ENCODE measurements around the gene MCRS1. TPM values are rescaled to one million over a fixed set of nuclear protein-coding genes. Genes with fewer than 3 reads are reported as not detected.

The MCRS1 gene
- total and polyA plus RNA-seq, 11 donors: 64.2 to 122 (median 87.9) TPM

- no peaks in the 10 kb centered on the region for H3K9me3 ChIP-seq
- intact Hi-C loops (cut with DNase I): no loop called here
- TF ChIP-seq POLR2A (IDR thresholded peaks at IDR 0.05) (no peak), CTCF (IDR thresholded peaks at IDR 0.05) (no peak)
- H3K27ac ChIP-seq: no peak overlapping the region
- H3K36me3 ChIP-seq: no peaks in the 10 kb centered on the region
- peaks cover 4 to 40% (median 26%) of the 10 kb centered on the region in 9 donors for H3K27me3 ChIP-seq
- no peak for DNase-seq
- H3K4me3 ChIP-seq: peak overlapping the region in 2 of 12 donors; percentile 61 to 62
- no peak for ATAC-seq
- H3K4me1 ChIP-seq: peaks cover 0 to 33% (median 13%) of the 10 kb centered on the region in 12 donors
- 17 to 25% (median 18%) methylated on average over 26 to 47 of the region's 47 CpGs for WGBS, 4 donors
These were observed 28.3 kb downstream of the MCRS1 start for GRCh38 chr12:49539406-49540228.

DNA sequence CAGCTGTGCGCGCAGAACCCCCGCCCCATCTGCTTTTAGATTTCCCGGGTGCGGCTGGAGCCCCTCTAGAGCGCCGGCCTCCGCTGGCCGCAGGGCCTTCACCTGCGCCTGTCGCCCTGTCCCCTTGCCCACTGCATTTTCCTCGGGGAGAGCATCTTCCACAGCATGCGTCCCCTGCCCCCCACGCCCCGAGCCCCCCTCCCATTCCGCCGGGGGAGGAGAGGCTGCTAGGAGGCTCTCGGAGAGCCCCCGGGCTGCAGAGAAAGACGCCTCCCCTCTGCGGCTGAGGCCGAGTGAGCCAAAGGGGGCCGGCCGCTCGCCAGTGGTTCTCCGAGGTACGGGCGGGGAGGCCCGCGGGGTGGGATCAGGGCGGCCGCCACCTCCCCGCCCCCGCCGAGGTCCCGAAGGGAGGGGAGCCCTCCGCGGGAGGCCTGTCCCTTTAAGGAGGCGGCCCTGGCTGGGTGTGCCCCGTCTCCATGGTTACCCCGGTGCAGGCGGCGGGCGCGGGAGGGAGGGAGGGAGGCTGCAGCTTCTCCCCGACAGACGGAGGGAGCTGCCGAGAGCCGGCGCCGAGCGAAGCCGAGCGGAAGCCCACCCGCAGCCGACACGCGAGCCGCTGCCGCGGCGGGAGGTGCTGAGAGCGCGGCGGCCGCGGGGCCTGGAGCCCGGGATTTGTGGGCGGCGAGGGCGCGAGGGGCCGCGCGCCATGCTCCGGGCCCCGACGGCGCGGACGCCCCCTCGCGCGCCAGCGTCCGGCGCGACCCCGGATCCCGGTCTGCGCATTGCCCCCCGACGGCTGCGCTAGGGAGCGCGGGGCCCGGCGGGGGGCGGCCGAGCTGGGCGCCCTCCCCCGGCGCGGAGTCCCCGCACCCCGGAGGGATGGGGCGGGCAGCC, 29.2 kb downstream of the MCRS1 start, which contains the start of gene KCNH3:
Gene KCNH3 (plus strand): TSS at position 521 of the 894 bp plus-strand sequence. CDS start 387 bp downstream, outside the sequence.
- H3K27me3 ChIP-seq: peaks cover 4 to 40% (median 26%) of the 10 kb centered on the region in 9 donors
- DNase-seq (peak; percentile 82 to 93 (median 85)), ATAC-seq (peak; percentile 50 to 85 (median 82))
- TF ChIP-seq CTCF (IDR thresholded peaks at IDR 0.05): no peak
- no peak for TF ChIP-seq POLR2A (IDR thresholded peaks at IDR 0.05)
- no peaks in the 10 kb centered on the region for H3K9me3 ChIP-seq
- H3K4me3 ChIP-seq: peak within 1 kb of the TSS; percentile 24 to 62 (median 56)
- intact Hi-C loops (cut with DNase I): no loop called here
- H3K27ac ChIP-seq: no peak within 1 kb of the TSS
- WGBS, 4 donors: 1 to 2% (median 1%) methylated on average over 15 to 107 of the region's 107 CpGs; no CpG with 5 or more reads in 1 of the 4 donors
- H3K36me3 ChIP-seq: no peaks in the 10 kb centered on the region
- H3K4me1 ChIP-seq: peaks cover 0 to 33% (median 13%) of the 10 kb centered on the region in 12 donors

DNA sequence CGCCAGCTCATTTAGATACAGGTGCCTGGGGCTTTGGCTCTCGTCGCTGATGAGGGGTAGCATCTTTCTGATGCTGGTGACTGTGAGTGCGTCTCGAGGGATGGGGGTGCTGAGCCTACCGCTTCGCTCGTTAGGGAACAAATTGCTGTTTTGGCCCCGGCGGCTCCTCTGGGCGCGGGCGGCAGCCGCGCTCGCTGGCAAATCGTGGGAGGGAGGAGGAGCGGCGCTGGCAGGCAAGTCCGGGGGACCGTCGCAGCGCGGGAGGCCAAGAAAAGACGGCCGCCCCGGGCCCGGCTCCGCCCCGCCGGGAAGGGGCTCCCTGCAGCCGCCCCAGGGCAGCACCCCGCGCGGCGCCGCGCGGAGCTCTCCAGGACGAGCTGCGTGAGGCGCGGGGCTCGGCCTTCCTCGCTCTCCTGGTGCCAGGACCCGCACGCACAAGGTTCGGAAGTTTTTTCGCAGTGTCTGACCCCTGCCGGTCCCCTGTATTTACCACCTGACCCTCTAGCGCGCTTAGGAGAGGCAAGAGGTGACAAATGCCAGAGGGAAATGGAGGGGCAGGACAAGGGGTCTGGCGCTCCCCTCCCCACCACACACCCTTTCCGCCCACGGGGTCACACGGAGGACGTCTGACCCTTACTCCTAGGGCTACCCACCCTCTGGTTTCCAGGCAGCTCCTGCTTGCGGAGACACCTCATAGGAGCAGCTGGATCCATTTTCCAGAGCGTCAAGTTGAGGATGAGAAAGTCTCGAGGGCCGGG, 30.0 kb downstream of the MCRS1 start:
- no peak for DNase-seq
- ATAC-seq: peak in 3 of 4 donors; percentile 7 to 18 (median 7)
- H3K27me3 ChIP-seq: peaks cover 4 to 40% (median 26%) of the 10 kb centered on the region in 9 donors
- no peaks in the 10 kb centered on the region for H3K9me3 ChIP-seq
- H3K4me3 ChIP-seq: peak overlapping the region; percentile 24 to 62 (median 56)
- TF ChIP-seq POLR2A (IDR thresholded peaks at IDR 0.05): no peak
- intact Hi-C loops (cut with DNase I): no loop called here
- H3K36me3 ChIP-seq: no peaks in the 10 kb centered on the region
- no peak overlapping the region for H3K27ac ChIP-seq
- H3K4me1 ChIP-seq: peaks cover 0 to 33% (median 13%) of the 10 kb centered on the region in 12 donors
- 0 to 1% (median 1%) methylated on average over 20 to 61 of the region's 61 CpGs for WGBS, 4 donors

DNA sequence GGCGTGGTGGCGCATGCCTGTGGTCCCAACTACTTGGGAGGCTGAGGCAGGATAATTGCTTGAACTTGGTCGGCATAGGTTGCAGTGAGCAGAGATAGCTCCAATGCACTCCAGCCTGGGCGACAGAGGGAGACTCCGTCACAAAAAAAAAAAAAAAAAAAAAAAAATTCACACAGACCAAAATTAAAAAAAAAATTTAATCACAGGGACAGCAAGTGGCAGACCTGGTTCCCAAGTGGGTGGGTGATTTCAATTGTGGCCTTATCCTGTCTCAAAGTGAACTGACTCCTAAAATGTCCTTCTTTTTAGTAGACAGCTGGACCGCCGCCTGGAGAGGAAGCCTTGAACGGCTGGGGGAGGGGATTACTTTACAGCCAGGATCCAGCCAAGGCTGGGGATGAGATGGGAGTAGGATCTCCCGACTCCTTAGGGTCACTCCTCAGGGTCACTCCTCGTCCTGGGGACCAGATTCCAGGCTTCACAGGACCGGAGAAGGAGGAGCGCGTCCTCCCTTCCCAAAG, 30.7 kb downstream of the MCRS1 start:
- ATAC-seq: peak in 1 of 4 donors; percentile 22
- H3K4me1 ChIP-seq: peaks cover 0 to 33% (median 13%) of the 10 kb centered on the region in 12 donors
- 18 to 21% (median 19%) methylated on average over 11 to 13 of the region's 13 CpGs for WGBS, 4 donors
- intact Hi-C loops (cut with DNase I): no loop called here
- H3K27me3 ChIP-seq: peaks cover 4 to 40% (median 26%) of the 10 kb centered on the region in 9 donors
- TF ChIP-seq CTCF (IDR thresholded peaks at IDR 0.05): no peak
- no peak for TF ChIP-seq POLR2A (IDR thresholded peaks at IDR 0.05)
- no peaks in the 10 kb centered on the region for H3K36me3 ChIP-seq
- peak overlapping the region in 11 of 12 donors; percentile 24 to 62 (median 57) for H3K4me3 ChIP-seq
- H3K27ac ChIP-seq: no peak overlapping the region
- no peaks in the 10 kb centered on the region for H3K9me3 ChIP-seq
- no peak for DNase-seq
